NCI-H510A (cell line): ENCODE data around the gene C2CD2.

ENCODE experiments used
- DNase-seq: peaks from one replicate; lab custom pipeline; 2025; lab: John Stamatoyannopoulos, UW

C2CD2 gene

DNA sequence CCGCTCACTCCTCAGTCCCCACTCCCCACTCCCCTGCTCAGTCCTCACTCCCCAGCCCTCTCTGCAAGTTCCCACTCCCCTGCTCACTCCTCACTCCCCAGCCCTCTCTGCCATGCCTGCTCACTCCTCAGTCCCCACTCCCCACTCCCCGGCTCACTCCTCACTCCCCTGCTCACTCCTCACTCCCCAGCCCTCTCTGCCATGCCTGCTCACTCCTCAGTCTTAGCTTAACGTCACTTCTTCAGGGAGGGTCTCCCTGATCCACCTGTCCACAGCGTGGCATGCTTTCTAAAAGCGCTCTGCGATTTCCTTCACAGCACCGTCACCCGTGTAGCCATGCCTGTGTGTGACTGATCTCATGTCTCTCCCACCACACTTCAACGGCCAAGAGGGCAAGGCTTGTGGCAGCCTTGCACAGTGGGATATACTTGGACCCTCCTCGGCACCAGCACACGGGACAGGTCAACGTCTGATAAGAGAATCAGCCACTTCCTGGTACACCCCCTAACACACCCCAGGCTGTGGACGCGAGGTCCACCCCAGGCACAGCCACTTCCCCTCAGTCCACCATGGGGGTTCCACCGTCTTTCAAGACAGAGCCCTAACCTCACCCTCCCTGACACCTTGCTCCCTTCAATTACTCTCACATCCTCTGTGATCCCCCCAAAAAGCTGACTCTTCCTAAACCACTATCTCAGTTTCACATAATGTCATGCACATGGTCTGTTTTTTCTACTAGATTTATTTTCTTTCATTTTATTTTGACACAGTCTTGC is 88.6 kb downstream of the C2CD2 start:
- DNase-seq, result no peak

DNA sequence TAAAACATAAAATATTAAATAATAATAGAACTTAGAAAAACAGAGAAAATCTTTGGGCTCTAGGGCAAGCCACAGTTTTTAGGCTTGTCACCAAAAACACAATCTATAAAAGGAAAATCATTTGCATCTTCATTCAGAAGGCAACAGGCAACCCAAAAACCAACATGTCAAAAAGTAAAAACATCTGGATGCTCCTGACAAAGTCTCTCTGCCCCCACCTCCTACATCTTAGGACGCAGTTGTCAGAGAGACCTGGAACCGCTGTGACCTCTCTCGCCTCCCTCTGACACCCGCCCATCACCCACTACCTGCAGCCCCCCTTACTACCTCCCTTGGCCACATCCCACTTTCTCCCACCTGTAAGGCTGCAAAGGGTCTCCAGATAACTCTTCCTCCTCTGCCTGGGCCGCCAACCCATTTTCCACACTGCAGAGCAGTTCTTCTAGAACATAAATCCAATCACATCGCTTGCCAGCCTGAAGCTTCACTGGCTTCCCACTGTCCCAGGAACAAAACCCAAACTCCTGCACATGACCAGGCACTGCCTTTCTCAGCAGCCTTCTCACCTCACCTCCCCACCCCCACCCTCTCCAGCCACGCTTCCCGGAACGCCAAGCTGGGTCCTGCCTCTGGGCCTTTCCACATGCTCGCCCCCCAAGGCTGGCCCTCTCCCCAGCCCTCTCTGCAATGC is 89.4 kb downstream of the C2CD2 start:
- no peak for DNase-seq

DNA sequence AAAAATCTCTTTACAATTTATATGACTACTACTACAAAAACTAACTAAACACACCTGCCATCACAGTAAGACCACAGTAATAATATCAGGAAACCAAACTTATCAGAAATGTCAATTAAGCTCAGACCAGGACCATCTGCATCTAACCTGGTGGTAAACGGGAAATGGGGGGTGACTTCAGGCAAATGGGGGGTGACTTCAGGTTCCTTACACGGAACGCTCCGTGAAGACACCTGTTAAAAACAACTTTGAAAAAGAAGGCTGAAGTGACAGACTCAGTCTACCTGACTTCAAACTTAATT is 90.4 kb downstream of the C2CD2 start:
- no peak for DNase-seq

DNA sequence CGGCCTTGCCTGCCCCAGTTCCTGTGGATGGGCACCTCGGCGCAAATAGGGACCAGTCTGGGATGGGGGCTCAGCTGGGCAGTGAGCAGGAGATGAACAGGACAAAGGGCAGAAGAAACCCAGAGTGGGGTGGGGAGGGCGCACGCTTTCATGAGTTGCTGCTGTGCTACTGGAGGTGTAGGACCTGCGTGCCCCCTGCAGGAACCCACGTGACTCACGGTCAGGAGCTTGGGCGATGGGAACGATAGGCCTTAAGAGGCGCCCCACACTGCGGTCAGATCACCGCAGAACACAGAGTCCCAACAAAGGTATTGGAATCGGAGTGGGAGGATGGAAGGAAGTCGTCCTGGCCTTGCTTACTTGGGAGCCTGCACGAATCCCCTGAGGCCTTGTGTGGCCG is 91.8 kb downstream of the C2CD2 start:
- DNase-seq, result no peak

DNA sequence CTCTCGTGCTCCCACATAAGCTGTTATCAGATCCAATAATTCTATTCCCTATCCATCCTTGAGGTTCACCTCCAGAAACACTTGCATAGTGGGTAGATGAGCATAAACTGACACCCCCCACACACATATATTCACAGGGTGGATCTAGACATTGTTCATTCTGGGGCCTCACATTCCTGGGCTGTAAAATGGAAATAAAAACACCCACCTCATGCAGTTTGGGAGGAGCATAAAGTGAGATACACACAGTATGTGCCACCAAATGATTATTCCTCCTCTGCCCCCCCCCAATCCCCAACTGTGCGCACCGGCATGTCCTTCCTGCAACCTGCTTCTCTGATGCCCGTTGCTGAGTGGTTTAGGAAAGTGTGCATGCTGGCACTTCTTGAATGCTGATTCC is 92.6 kb downstream of the C2CD2 start:
- DNase-seq, result no peak

DNA sequence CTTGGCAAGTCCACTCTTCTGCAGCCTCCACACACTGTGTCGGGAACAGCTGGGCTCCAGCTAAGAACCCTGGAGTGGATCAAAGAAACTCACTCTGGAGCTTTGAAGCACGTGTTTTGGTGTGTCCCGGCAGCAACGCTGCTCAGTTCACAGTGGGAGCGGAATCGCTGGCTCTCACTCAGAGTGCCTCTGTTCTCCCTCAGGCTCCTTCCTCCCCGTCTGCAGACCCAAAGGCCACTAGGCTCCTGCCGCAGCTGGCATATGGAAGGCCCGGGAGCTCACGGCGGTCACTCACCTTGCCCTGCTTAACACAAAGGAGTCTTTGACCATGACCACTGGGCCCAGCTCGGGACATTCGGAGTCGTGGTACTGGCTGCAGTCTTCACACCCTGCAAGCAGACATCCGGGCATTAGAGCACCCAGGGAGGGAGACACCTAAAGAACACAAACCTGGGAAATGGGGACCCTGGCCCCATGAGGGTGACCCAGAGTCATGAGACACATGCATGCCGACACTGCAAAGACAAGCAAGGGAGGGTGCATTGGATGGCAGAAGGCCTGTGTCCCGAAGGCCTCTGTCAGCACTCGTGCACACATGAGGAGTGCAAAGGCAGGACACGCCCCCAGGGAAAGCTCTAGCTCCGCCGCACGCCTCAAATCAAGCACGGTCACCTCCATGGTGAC is 94.4 kb downstream of the C2CD2 start:
- DNase-seq, result no peak

DNA sequence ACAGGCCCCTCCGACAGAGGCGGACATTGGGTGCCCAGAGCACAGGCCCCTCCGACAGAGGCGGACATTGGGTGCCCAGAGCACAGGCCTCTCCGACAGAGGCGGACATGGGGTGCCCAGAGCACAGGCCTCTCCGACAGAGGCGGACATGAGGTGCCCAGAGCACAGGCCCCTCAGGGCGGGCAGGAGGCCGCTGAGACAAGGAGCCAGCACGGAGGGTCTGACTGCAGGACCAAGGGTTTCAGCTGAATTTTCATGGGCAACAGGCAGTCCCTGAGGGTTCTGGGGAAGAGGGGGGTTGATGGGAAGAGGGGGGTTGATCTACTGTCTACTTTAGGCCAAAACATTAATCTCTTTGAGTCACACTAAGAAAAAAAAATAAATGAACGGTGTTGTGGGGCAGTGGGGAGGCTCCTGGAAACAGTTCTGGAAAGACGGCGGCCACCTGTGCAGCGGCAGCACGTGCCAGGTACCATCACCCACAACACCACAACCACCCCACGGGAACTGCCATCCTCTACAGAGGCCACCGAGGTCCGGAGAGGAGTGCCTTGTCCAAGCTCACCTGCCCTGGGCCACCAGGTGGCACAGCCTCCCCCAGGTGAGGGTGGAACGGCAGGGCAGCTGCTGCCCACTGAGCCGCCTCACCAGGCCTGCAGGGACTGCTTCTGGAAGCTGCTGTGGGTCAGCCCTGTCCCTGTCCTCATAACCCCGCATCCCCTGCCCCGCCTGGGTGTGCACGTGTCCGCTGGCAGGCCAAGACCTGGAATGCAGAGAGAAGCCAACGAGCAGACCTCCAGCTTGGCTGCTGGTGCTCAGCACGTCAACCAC is 95.1 kb downstream of the C2CD2 start:
- DNase-seq, result no peak

DNA sequence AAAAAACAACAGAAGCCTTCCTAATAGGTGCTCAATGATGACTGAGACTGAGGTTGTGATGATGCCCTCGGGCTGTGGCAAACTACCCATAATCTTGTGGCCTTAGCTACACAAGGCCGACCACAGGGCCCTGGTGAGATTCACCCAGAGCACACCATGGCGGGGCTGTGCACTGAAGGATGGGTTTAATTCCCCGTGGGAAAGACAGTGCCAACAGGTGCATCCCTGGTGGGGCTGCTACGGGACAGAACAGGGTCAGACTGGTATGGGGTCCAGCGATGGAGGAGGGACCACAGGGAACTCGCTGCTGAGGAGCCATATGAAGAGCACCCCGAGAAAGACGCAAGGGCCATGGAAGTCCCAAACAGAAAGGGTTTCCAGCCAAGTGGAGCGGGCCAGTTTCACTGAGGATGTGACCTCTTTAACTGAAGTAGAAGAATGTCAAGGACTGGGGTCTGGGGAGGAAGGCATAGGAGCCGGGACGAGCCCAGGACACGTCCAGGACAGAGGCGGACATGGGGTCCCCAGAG is 96.0 kb downstream of the C2CD2 start:
- no peak for DNase-seq

DNA sequence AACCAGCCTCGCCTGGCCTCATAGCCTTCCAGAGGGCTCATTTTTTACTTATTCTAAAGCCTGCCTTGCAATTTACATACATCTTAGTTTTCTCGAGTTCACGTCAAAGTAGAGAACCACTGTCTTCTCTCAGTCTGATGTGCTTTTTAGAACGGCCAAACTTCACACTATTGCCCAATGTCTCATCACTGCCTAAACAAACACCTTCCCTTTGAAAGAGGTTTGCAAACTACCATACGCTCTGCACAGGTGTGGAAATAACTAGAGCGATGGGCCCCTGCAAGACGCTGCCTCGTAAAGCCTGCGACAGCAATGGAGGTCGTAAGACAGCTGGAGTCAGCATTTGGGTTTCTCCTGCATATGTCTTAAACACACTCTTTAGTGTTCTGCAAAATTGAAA is 97.2 kb downstream of the C2CD2 start:
- no peak for DNase-seq

DNA sequence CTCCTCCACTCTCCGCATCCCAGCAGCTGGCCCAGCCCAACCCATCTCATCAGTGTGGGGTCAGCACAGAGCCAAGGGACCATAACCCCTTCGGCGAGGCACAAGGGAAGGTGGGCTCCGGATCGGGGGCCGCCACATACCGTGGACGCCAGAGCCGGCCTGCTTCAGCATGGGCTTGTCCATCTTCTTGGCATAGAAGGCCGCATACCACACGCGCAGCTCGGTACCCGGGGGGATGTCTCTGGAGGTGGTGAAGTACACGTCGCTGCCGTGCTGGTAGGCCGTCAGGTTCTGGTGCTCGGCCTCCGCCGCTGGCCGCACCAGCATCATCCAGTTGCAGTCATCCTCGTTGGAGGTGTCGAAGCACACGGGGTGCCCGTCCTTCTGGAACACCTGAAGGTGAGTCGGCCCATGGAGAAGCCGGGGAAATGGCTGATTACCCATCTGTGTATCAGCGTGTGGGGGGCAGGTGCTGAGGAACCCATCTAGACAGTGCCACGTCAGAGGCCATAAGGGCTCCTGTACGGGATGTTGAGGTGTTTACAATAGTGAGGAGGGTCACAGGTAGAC is 99.3 kb downstream of the C2CD2 start:
- no peak for DNase-seq

DNA sequence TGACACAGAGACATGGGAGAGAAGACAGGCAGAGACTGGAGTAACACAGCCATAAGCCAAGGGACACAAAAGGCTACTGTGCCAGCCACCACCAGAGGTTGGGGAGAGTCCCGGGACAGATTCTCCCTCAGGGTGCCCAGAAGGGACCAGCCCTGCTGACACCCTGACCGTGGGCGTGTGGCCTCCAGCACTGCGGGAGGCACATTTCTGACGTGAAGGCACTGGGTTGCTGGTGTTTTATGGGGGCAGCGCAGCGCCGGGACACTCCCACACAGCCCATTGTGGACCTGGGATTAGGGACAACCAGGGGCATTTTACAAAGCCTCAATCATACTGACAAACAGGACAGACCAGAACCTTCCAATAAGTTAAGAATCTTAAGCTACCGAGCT is 100.9 kb downstream of the C2CD2 start:
- no peak for DNase-seq

DNA sequence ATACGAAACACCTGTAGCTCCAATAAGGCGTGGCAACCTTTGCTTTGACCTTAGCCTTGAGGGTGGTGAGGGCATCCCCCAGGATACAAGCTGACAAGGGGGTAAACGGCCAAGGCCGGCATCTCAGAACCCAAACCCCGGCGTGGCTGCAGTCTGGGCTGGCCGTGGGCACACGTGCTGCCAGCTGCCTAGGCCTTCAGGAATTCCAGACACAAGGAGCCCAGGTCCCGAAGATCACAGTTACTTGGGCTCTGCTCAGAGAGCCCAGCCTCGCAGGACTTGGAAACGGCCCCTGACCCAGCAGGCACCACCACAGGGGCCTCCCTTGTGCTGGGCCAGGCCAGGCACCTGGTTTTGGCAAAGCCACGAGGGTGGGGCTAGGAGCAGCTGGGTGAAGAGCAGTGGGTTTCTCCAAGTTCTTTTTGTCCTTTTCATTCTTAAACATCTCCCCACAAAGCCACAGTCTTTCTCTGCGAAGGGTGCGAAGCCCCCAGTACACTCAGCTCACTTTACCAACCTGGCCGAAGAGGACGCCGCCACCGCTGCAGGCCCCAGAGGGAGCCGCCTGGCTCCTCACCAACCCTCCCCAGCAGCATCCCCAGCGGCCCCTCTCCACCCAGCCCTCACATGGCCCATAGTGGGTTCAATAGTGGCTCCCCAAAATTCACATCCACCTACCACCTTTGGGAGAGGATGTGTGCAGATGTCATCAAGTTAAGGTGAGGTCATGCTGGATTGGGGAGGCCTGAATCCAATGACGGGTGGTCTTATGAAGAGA is 101.5 kb downstream of the C2CD2 start:
- DNase-seq, result no peak

DNA sequence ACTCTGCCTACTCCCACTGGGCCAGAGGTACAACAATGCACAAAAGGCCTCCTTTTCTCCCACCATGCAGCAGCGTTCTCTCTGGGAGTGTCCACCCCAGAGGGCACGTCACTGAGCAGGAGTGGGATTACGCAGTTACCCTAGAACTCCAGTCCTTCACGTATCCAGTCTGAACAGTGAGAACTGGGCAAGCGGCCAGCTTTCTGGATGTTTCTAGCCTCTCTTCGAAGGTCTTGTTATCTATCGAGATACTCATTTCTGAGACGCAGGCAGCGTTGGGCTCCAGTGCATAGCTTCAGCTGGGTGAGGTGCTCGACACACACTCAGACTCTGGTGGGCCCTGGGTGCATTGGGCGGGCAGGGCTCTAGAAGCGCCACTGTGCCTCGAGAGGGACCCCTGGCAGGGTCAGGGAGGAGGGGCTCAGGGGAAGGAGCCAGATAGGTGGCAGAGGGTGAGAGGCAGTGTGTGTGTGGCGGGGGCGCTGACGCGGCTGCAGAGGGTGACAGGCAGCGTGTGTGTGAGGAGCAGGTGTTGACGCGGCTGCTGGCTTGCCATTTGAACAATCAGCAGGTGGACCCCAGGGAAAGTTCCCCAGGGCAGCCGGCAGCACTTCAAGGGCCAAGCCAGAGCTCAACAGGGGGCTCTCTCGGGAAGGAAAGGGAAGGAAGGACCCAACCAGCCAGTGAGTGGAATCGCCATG is 102.6 kb downstream of the C2CD2 start:
- peak; percentile 43 for DNase-seq

DNA sequence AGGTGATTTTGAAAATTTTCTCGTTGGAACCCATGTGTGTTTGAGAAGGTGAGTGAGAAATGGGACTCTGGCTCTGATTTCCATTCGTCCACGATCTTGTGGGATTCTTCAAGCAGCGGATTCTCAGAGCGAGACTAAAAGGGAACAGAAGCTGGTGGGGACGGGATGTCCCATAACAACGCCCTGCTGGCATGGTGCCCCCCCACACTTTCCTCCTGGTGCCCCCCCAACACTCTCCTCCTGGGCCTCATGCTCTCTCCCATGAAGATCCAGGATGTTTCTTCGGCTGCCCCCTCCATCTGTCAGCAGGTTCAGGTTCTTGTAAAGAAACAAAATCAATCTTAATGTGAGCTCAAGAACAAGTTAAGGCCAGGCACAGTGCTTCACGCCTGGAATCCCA is 103.7 kb downstream of the C2CD2 start:
- DNase-seq, result no peak

DNA sequence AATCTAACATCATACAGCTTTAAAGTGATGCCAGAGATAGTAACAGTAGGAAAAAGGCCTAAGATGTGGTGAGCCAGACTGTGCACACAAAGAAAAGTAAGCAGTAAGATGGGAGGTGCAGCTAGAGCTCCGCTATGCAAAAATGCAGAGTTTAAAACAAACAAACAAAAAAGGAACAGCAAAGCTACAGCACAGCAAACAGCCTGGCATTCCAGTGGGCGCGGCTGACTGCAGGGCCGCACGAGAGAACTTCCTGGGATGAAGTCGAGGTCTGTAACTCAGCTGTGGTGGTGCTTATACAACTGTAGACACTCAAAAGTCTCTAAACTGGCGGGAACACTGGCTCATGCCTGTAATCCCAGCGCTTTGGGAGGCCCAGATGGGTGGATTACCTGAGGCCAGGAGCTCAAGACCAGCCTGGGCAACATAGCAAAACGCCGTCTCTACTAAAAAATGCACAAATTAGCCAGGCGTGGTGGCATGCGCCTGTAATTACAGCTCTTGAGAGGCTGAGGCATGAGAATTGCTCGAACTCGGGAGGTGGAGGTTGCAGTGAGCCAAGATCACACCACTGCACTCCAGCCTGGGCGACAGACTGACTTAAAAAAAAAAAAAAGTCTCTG is 104.7 kb downstream of the C2CD2 start:
- DNase-seq, result no peak

DNA sequence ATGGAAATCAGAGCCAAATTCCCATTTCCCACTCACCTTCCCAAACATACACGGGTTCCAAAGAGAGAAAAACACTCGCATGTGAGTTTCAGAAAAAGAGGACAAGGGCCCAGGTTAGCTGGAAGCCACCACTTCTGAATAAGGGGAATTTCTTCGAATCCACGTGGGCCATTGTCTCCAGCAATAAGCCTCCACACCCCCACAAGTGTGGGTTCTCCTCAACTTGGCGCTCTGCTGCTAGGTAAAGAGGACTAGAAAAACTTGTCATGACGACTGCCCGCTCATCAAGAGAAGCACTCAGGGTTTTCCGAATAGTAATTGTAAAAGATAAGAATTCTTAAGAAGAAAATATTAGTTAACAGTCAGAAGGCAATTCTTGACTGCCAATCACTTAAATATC is 105.3 kb downstream of the C2CD2 start:
- DNase-seq, result no peak

DNA sequence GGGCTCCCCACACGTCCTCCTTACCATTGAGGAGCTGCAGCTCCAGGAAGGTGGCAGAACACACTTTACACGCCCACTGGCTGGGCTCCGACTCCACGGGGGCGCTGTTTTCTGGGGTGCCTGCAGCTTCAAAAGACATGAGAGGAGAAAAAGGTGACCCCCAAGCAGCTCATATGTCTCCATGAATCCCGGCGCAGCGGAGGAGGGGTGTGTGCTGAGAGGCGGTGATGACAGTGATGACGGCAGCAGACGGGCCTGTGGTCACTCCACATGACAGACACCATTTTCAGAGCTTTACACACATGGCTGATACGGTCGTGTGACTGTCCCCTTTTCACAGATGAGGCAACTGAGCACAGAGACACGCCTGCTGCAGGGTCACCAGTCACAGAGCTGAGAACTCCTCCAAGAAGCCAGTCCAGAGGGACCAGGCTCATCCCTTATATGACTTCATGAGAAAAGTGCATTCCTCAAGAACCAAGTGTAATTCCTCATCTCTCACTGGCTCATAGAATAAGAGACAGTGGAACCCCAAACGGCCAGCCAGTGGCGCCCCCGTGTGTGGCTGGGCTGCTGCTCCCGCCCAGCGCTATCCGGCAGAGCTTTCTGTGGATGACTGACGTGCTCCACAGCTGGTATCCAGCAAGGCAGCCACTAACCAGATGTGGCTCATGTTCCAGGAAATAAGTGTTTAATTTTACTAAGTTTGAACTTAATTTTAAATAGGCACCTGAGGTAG is 106.6 kb downstream of the C2CD2 start:
- DNase-seq, result no peak

DNA sequence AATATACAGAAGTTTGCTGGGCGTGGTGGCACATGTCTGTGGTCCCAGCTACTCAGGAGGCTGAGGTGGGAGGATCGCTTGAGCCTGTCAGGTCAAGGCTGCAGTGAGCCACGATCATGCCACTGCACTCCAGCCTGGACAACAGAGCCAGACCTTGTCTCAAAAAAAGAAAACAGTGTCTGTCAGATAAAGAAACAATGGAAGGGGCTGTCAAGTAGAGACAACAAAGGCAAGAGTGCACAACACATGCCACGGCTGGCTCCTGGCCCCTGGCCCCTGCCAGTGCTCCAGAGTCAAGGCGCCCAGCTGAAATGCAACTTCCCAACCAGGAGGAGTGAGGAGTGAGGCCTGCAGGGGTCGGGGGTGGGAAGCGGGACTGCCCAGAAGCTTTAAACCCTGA is 107.3 kb downstream of the C2CD2 start:
- no peak for DNase-seq

DNA sequence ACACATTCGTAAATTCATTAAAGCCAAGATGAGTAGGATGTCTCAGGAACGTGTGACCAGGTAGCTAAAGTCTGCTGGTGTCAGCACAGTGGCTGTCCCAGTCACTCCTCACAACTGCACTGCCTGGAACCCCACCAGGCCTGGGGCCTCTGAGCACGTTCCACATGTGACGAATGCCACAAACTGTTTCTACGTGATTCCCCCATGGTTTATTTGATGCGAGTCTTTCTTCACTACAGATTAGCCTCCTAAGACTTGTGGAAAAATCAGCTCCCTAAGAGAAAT is 107.8 kb downstream of the C2CD2 start:
- DNase-seq, result no peak
